GM18861 (cell line): Measurements from ENCODE around the gene CLBA1.

Experiments
- ATAC-seq: cut with Tn5 transposase; IDR thresholded peaks from one replicate; pipeline ENCODE4 v1.9.1; 2021; ENCODE audit not compliant: unreplicated experiment

The CLBA1 gene

DNA sequence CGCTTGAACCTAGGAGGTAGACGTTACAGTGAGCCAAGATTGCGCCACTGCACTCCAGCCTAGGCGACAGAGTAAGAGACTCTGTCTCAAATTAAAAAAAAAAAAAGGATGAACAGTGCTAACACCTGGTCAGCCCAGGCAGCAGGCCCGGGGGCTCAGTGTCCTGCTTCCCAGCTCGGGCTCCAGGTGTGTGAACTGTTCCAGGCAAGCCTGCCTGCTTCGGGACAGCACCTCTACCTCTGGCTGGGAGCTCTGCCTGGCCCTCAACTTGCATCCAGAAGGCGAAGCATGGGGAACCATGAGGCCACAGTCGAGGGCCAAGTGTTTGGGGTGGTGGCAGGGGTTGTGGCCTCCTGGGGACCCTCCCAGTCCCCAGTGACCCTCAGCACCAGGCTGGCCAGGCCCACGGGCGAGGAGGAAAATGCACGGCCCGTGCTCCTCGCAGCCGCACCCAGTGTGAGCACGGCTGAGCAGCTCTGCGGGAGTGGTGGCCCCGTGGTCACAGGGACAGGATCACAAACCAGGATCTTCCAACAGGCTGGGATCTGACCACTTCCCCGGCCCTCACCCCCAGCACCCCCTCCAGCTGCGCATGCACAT lies 19.8 kb downstream of the CLBA1 start:
- no peak for ATAC-seq

DNA sequence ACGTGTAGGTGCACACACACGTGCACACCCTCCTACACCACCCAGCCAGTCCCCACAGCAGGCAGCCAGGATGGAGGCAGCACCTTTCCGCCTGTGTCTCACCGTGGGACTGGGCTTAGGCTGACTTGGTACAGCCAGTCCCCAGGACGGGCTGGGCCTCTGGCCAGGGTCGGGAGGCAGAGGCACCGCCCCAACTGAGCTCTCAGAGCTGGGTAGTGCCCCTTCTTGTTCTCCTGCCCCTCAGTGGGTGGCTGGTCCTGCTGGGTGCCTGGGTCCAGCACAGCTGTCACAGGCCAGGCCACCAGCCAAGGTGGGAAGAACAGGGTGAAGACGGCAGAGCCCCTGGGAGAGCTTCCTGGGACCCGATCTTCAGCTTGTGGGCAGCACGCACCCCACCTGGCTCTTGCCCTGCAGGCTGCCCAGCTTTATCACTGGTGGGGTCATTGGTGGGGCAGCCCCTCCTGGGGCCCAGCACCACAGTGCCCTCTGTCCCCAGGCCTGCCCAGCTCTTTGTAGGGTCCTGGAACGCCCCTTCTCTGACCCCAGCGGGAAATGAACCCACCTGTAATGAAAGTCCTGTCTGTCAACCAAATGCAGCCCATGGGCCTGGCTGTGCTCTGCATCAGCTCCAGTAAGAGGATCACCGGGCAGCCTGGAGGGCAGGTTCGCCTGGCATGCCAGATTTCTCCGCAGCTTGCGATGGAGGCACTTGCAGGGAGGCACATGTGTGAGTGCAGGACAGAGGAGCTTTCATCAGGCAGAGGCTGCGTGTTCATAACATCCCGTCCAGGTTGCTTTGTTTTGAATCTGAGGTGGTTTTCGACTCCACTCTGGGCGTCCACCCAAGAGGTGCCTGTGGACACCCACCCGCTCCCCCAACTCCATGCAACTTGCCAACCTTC lies 20.6 kb downstream of the CLBA1 start:
- no peak for ATAC-seq

DNA sequence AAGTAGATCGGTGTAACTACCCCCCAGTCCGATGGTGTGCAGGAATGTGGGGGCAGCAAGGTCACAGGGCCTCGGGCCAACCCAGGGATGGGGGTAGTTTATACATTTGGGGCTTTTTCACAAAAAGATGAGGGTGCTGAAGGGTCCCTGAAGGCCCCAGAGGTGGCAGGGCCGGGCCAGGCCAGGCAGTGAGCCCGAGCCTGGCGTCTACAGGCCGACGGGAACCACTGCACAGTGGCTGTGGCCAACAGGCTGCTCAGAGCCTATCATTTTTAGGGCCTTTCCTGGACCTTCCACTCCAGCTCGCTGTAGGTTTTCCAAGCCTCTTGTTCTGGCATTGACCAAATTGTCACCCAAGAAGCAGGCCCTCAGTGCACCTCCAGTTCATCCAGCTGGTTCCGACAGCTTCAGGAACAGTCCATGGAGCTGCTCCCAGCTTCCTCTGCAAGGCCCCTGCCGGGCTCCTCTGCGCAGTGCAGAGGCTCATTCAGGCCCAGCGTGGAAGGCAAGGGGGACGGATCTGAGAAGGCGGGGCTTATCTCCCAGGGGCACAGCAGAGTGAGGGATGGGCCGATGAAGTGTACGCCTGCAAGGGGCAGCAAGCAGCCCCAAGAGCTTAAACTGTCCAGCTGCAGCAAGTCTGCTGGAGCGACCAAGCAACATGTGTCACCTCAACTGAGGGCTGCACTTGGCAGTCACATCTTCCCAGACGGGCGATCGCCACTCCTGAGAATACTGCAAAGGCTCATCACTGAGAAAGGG lies 21.4 kb downstream of the CLBA1 start:
- no peak for ATAC-seq

DNA sequence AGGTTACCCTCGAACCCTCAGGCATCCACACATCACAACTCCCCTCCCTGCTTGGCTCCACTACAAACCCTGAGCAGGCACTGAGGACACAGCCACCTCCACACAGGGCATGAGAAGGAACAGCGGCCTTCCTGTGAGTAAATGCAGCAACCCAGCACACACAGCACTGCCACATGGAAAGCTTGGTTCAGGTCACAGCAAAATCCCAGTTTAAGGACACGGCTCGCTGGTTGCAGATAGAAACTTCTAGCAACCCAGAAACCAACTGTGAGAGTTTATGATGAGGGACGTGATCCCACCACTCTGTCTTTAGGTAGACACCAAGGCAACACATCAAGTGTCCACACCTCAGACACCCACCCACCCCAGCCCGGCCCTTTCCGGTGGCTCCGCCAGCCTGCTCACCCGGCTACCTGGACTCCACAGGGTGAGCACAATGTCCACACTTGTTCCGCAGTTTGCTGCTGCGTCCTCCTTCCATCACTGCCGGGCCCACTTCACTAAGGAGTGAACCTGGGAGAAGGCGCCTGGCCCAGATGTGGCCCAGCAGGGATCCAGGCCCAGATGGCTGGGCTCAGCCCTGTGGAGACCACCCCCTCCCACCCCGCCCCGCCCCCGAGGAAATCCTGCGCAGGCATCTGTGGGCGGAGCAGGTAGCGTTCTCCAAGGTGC lies 22.1 kb downstream of the CLBA1 start:
- ATAC-seq: no peak

DNA sequence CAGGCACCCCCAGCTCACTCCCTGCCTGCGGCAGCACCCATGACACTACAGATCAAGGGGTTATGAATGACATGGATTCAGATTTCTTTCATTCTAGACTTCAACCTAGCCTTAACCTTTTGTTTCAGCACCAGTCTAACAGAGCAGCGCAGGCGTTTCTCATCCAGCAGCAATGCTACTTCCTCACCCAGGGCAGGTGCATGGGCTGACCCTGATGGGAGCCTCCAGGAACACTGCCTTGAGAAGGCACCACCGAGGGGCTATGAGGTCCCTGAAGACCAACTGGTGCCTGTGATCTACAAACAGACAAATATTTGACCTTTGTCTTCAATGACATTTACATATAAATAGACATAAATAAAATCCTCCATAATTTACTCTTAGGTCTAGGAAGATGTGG lies 24.5 kb downstream of the CLBA1 start:
- ATAC-seq: no peak

DNA sequence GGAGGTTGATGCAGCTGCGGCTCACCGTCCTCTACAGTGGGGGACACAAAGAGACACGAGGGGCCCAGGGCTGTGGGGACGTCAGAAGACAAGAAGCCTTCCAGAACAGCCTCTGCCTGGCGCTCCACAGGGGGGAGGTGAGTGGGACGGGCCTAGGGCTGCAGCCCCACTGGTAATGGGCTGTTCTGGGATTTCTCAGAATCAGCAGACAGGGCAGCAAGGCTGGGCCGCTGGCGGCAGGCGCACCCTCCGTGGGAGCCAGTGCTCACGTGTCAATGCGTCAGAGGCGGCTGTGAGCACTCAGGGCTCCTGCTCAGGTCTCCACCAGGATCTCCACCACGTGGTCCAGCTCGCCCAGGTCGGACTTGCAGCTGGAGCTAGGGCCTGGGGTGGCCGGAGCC lies 25.3 kb downstream of the CLBA1 start:
- ATAC-seq: no peak

DNA sequence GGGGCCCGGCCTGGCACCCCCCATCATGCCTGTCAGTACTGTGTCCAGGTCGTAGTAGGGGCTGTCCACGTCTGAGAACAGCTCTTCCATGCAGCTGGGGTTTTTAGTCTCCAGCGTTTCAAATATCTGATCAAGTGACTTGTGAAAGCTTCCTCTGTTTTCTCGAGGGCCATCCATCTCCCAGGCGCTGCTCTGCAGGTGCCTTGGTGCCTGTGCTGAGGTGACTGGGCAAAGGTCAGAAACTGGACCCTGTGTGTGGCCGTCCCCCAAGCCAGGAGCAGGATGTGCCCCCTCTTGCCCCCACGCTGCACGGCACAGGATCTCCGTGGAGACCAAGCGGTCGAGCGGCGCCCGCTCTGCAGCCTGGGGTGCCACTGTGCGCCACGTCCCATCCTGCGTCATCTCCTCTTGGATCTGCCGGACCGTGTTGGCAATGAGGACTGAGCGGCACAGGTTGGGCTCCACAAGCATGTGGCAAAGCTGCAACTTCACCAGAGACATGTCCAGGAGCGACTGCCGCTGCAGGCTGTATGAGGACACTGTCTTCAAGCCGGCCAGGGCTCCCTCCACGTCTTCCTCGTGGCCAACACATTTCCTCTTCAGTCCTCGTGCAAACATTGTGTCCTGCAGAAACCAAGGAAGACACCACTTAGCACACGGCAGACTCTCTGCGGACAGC lies 25.9 kb downstream of the CLBA1 start:
- no peak for ATAC-seq

DNA sequence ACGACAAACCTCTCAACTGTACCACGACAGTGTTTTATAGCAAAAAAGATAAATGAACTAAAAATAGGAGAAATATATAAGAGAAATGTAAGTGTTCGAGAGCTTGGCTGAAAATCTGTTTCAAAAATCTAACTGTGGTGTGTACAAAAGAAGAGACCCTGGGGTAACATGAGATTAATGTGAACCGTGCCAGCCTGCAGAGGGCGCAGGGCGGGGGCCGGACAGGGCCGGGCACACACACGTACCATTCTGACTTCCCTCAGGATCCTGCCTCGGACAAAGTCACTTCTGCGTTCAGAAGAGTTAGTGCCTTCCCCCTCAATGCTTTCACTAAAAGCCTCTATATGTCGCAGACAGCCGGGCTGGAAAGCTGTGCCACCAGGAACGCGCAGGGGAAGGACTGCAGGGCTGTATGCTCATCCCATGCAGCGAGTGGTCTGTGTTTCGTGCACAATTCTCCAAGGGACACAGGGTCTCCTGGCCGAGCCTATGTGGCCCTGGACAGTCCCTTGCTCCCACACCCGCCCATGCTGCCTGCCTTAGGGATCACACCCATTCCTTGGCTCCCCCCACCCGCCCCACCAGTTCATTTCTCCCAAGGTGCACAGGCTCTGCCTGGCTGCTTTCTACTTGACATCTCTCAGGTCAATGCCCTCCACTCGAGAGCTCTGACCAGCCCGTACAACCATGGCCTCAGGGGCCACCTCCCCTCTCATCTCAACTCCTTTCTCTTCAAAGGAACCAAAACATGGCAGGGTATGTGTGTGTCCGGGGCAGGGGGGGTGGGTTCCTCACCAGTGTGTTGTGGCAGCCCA lies 26.8 kb downstream of the CLBA1 start:
- ATAC-seq: no peak

DNA sequence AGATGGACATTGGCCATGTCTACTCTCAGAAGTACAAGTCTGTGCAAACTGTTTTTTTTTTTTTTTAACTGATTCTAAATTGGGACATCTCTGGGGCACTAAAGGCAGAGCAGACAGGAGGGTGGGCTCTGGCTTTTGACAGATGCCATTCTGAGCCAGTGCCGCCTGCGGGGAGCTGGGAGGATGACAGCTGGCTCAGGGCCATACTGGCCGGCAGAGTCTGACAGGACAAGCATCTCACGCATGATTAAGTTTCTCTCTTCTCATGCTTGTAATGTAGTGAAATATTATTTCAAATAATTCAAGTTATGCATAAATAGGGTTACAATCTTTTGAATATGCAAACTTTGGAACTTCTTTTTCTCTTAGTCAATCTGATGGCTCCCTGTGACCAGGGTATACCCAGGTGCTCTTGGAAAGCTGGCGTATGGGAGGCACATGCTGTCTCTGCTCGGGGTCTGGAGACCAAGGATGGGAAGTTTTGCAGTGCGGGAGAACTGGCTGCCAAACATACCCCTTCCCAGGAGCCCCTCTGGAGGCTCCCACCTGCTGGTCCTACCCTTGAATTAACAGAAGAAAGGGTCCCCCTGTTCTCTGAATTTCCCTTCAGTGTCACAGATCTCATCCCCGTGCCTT lies 27.7 kb downstream of the CLBA1 start:
- ATAC-seq: no peak

DNA sequence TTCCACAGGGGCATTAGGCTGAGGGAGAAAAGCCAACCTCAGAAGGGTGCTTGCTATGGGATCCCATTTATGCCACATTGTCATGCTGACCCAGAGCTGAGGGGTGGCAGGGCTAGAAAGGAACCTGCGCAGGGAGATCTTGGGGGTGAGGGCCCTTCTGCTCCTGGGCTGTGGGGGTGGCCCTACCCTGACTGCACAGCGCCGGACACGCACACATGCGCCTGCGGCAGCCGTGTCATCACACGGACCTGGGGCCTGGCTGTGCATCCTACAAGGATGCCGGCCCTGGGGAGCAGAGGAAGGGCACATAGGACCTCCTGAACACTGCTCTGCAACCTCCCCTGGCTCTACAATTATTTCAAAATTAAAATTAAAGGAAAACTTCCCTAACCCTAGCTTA lies 28.4 kb downstream of the CLBA1 start:
- ATAC-seq: no peak

DNA sequence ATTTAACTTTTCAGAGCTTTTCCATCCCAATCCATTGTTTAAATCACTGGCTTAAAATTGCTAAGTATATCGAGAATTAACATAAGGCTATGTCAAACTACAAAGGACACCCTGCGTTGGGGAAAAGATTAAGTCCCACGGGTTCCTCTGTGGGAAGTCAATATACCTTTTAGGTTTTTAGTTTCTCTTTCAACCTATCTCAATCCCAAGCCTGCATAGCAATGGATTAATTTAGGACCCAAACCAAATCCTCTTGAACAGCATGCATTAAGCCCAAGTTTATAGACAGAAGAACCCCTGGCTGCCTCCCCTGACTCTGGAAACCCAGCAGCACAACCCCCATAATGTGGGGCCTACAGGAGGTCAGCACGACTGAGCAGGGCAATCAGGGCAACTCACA lies 29.0 kb downstream of the CLBA1 start:
- no peak for ATAC-seq

DNA sequence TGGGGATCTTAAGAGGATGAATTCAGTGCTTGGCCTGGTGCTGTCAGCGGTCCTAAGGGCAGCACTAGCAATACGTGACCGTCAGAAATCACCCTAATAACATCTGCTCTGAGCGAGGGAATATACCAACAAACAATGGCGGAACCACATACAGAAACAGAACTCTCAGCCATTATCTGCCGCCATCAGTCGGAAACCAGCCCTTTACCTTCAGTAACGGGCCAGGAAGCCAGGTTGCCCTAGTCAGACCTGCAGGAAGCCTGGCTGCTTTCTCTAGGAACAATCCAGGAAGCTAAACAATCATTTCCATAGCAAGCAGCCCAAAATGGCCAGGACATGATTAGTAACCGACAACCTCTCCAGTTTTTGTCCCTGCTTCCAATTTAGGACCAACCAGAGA lies 29.7 kb downstream of the CLBA1 start:
- ATAC-seq: no peak

DNA sequence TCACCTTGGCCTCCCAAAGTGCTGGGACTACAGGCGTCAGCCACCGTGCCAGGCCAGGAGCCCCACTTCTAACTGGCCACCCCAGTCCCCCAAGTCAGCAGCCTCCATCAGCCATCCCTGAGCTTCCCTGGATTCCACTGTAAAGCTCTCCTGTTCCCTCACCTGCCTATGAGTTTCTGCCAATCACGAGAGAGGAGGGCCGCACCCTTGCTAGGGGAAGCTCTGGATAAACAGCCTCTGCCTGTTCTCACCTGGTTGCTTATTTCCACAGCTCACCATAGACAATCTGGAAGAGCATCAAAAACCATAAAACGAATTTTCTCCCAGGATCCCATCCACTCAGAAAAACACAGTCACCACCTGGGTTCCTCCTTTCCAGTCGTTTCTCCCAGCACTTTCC lies 30.3 kb downstream of the CLBA1 start:
- no peak for ATAC-seq

DNA sequence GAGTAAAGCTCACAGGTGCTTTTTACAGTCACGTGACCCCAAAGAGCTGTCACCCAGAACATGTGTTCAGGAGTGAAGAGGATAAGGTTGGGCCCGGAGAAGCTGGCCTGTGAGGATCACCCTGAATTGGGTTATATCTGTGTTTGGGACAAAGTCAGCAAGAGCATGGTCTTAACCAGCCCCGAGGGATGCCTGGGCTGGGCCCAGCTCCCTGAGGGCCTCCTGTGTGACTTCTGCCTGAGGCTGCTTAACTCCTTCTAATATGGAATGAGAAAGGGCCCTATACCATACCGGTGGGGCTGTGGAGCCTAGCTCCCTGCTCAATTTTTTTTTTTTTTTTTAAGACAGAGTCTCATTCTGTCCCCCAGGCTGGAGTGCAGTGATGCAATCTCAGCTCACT lies 32.8 kb downstream of the CLBA1 start:
- no peak for ATAC-seq

DNA sequence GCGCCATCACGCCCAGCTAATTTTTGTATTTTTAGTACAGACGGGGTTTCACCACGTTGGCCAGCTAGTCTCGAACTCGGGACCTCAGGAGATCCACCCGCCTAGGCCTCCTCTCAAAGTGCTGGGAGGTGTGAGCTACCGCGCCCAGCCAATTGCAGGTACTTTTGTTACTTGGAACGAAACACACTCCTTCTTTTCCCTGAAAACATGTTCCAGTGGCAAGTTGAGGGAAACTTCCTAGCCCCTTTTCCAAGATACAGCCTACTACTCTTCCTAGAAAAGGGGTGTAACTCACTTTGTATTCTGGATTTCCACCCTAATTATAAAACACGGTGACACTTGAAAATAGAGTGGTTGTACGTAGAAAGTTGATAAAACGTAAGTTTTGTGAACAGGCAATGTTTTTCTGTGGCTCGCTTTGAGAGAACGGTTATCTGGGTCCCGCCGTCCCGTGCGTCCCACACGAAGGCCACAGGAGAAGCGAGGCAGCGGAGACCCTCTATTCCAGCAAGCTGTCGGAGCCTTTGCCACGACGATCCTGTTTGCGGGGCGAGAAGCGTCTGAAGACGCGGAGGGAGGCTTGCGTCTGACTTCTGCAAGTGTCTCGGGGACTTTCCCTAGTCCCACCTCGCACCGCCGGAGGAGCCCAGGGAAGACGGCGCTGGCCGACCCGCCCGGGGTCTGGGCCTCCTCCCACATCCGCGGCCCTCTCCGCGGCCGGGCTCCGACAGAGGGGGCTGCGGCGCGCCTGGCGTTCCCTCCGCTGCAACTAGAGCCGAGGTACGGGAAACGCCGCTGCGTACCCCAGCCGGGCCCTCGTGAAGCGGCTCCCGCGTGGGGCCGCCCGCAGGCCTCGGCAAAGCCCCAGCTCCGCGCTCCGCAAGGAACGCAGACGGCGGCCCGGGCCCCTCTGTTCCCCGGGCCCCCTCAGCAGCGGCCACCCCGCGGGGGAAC lies 34.5 kb downstream of the CLBA1 start:
- peak; percentile 20 for ATAC-seq

DNA sequence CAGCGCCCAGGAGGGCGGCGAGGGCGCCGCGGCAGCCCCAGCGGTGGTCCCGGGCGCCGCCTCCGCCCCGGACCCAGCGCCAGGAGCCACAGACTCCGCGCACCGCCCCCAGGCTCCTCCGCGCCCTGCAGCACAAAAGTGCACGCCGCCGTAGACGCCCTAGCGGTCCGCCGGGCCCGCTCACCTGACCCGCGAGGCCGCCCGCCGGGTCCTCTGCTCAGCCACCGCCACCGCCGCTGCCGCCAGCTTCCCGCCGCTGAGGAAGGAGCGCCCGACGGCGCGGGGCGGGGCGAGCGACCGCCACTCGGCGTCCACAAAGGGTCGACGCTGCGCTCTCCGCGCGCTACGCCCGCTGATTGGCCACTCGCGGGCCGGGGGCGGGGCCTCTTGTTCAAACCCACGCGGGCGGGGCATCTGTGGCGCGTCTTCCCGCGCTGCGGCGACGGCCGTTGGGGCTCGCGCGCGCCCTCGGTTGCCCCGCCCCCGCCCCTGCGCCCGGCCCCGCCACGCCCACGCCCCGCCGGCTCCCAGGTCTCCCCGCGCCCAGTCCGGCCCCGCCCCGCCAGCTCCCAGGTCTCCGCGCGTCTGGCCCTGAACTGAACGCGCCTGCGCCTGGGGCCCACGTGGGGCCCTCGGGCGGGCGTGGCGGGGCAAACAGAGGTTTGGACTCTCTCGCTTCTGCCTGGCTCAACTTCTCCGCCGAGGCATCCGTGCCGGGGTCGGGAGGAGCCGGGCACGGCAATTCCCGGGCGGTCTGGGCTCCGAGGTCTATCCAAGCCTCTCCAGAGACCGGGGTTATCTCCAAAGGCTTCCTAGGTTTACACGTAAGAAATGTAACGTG lies 35.4 kb downstream of the CLBA1 start, which contains the start of gene CDCA4:
Gene CDCA4 (minus strand): TSS at position 269 of the 841 bp plus-strand sequence. CDS start 9,154 bp downstream, outside the sequence.
- ATAC-seq: peak; percentile 46

DNA sequence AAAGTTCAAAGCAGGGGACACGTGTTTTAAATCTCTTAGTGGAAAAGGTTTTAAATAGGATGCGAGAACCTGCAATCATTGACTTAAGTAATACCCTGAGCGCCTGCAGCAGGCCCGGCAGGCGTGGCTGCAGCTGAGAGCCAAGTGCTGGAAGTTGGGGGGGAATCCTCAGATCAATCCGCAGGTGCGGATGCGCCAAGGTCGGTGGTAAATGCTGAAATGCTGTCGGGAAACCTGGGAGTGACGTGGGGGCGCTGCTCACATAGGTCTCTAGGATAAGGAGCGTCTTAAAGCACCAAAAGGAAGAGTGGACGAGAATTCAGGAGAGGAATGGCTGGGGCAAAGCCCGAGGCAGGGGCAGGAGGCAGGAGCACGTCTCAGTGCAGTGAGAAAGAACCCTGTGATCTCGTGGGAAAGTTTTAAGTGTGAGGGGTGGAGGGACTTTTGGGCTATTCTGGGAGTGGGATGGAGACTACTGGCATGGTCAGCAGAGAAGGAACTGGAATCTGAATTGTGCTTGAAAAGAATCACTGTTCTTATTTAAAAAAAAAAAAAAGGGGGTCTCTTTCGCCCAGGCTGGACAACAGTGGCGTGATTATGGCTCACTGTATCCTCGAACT lies 36.2 kb downstream of the CLBA1 start:
- no peak for ATAC-seq
